GM18867 (cell line): ENCODE data around the gene HNRNPUL2.
A peak's percentile ranks its signal among the peaks of the same experiment; 100 is the strongest.
"Not testable (repeated sequence)": the region's sequence is repeated elsewhere in the genome, so short reads cannot be mapped to it uniquely, and the experiment has no call there.

Source experiments
- ATAC-seq: cut with Tn5 transposase; IDR thresholded peaks from one replicate; pipeline ENCODE4 v1.9.1; 2021; ENCODE audit warnings: mild to moderate bottlenecking, moderate library complexity; ENCODE audit not compliant: unreplicated experiment

Gene HNRNPUL2

DNA sequence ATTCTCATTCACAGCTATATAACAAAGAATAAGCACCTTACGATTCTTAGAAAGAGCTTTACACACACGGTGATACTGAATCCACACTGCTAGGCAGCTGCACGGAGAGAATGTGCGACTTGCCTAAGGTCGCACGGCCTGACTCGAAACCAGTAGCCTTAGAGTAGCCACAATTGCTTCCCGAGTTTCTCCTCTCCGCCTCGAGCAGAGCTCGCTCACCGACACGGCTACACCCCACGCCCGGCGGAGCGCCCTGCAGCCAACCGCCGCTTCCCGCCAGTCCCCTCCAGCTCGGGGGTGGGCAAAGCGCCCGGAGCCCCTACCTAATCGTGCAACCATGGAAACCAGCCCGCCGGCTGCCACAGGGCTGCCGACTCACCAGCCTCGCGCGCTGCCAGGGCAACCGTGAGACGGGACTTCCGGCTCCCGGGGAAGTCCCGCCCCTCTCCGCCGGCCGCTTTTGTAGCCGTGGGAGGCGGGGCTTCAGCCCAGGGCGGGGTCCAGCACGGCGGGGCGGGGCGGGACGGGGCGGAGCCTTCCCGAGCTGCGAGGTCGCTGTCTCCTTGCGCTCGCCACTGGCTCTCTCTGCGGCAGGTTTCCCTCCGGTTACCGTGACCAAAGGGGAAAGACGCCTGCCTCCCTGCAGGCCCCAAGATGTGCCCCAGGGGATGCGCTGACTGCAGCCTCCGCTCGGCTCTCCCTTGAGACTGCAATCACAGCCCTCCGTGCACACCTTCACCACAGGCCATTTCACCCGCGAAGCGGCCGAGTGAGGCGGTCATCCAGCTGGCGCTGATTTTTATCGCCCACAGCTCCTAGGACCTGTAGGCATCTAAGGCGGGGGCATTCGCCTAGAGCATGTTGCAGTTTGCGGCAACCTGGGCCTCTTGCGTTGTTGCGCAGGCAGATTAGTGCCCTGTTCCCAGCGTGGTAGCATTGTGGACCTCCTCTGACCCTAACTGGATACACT, 21.1 kb downstream of the HNRNPUL2 start:
- peak; percentile 61 for ATAC-seq

DNA sequence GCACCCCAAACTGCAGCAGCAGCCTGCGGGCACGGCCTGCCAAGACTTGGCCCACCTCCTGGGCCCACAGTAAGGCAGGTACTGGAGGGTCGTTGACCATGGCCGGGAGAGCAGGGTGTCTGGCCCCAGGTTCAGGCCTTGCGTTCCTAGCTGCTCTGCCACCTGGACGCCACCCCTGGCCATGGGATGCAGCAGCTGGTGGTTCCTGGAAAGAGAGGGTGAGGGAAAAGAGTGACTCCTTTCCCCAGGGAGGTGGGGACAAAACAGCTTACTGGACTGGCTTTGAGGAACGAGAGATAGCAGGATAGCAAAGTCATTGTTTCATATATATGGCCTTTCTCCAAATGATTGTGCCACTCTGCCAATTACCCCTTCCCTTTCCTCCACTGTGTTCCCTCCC, 21.8 kb downstream of the HNRNPUL2 start:
- no peak for ATAC-seq

GRCh38 chr11:62703921-62704320, 23.3 kb downstream of the HNRNPUL2 start:
- not testable (repeated sequence) for ATAC-seq

- ATAC-seq: no peak
Observed at GRCh38 chr11:62702246-62702645, 25.0 kb downstream of the HNRNPUL2 start.

GRCh38 chr11:62694455-62695167, 32.6 kb downstream of the HNRNPUL2 start:
- no peak for ATAC-seq

DNA sequence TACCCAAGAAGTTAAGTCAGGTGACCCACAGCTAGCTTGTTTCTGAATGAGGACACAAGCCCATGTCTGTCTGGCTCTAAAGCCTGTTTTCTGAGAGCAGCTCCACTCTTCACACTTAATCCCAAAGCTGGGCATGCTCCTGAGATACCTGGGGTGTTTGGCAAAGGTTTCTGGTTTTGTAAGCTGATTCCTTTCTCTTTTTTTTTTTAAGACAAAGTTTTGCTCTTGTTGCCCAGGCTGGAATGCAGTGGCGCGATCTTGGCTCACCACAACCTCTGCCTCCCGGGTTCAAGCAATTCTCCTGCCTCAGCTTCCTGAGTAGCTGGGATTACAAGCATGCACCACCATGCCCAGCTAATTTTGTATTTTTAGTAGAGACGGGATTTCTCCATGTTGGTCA, 33.6 kb downstream of the HNRNPUL2 start:
- not testable (repeated sequence) for ATAC-seq

GRCh38 chr11:62689421-62690183, 37.7 kb downstream of the HNRNPUL2 start, which contains the start of gene LRRN4CL:
Gene LRRN4CL, minus strand, starts transcription at chr11:62689530. Its CDS starts 1,022 bp downstream, at chr11:62688508.
- no peak for ATAC-seq

DNA sequence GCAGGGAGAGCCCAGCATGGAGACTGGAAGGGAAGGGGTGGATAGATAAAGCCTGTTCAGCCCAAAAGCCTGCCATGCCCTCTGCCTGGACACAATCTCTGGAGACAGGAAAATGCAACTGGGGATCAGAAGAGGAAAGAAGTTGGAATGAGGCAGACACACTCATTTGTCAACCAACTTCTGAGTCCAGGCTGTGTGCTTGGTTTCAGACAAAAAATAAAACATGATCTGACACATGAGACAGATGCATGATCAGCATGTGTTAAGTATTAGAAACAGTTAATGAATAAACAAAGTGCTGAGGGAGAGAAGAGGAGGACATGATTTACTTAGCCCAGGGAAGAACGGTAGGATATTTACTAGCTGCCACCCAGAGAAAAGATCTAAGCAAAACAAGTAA, 38.8 kb downstream of the HNRNPUL2 start:
- ATAC-seq: no peak

DNA sequence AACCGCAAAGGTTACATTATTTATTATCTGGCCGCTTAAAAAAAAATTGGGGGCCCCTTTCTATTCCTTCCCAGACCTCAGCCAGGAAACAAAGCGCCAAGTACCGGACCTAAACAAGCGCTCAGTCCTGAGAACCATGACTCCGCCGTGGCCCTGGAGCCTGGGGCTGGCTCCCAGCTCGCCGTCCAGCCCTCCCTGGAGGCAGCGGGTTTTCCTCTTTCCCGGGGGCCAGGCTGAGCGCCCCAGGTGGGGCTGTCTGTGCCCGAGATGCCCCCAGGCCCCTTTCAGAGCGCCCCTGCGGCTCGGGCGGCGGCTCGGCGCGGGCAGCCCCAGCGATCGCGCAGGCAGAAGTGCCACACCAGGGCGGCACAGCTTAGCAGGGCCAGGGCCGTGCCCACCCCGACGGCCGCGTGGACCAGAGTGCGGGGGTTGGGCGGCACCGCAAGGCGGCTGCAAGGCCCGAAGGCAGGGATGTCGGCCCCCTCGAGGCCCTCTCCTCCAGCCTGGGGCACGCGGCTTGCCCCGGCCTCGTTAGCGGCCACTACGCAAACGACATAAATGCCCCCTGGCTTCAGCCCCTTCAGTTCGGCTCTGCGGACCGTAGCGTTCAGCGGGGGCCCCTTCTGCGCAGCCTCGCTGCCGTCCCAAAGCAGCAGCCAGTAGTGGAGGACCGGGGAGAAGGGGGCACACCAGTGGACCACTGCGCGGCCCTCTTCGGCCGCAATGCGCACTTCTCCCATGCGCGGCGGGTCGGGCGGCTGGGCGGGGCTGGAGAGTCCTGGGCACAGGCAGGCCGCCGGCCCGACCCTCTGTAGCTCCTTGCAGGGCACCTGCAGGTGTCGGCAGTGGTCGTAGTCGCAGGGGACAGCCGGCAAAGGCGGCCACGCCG, 39.5 kb downstream of the HNRNPUL2 start:
- ATAC-seq: no peak

GRCh38 chr11:62682518-62682917, 44.7 kb downstream of the HNRNPUL2 start:
- ATAC-seq: no peak

GRCh38 chr11:62680825-62681240, 46.4 kb downstream of the HNRNPUL2 start:
- peak; percentile 66 for ATAC-seq

DNA sequence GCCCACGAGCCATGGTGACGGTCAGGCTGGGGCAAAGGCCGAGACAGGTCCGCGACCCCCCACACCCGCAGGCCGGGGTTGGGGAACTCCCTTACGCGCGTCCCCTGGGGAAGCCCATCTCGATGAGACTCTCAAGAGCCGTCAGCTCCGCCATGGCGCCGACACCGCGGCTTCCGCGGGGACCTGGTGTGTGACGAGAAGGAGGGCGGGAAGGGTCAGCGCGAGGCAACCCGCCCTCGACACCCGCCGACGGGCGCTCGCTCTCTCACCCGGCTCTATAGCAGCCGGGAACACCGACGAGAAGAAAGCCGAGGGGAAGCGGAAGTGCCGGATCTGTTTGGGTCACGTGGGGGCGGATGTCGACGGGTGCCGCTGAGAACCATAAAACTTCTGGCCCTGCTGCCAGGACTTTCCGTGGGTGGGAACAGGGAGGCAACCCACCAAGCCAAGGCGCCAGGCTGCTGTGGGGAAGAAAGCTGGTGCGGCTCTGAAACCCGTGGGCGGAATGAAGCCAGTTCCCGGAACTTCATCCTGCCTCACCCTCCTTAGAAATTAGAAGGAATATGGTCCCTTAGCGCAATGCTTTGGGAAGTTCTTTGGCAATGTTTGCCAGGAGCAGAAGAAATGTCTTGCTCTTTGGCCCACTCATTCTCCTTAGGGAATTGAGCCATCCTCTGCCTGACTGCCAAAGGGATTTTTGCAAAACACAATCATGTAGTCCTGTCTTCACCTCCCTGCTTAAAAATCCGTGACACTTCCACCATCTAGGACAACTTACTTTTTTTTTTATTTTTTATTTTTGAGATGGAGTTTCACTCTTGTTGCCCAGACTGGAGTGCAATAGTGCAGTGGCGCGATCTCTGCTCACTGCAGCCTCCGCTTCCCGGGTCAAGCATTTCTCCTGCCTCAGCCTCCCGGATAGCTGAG, 48.2 kb downstream of the HNRNPUL2 start, which contains the start of gene UBXN1:
UBXN1 (minus strand) TSS at position 304 of the 927 bp plus-strand sequence; CDS start at position 154, 150 bp downstream.
- ATAC-seq: peak; percentile 65

DNA sequence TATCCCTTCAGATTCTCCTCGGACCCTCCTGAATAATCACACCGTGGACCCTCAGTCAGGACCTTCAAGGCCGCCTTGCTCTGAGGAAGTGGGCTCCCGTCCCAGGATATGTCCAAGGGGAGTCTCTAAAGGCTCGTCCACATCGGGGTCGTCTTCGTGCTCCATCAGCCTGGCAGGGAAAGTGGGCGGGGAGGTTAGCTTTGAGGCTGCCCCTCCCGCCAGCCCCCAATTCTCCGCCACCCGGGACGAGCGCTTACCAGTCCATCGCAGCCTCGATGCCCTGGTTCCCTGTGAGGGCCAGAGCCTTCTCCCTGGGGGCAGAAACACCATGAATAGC, 48.9 kb downstream of the HNRNPUL2 start:
- ATAC-seq: no peak

DNA sequence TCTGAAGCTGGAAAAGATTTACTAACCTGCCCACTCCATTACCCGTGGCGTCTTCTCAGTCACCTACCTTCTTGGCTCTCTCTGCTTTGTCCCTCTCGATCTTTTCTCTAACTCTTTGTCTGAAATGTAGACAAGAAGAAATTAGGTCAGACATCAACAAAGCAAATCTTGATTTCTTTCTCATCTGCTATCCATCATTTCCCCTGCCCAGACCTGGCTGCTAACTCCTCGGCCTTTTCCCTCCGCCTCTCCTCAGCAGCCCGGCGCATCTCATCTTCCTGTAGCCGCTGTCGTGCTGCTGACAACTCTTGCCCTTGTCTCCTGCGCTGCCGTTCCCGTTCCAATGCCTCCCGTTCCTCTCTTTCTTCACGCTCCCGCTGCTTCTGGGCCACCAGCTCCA, 49.5 kb downstream of the HNRNPUL2 start:
- no peak for ATAC-seq

- no peak for ATAC-seq
Observed at GRCh38 chr11:62677156-62677555, 50.1 kb downstream of the HNRNPUL2 start.

DNA sequence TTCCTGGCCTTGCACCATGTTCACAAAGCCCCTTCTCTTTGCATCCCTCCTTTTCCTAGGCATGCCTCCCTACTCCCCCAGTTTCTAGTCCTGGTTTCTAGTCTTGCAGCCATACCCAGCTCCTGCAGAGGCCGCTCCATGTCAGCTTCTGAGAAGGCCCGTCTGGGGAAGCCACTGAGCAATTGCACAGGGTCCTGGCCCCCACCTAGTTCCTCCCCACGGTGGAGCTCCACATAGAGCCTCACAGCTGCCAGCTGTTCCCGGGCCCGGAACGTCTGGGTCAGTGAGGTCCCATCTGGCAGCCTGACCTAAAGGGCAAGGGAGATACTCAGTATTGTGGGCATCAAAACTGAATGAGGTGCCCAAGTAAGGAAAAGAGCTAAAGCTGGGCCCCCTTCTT, 50.6 kb downstream of the HNRNPUL2 start:
- no peak for ATAC-seq

DNA sequence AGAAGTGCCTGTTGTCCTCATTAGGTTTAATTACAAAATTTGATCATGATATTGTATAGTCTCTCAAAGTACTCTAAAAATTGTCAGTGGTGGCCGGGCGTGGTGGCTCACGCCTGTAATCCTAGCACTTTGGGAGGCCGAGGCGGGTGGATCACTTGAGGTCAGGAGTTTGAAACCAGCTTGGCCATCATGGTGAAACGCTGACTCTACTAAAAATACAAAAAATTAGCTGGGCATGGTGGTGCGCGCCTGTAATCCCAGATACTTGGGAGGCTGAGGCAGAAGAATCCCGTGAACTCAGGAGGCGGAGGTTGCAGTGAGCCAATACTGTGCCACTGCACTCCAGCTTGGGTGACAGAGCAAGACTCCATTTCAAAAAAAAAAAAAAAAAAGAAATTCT, 51.8 kb downstream of the HNRNPUL2 start:
- ATAC-seq: not testable (repeated sequence)

DNA sequence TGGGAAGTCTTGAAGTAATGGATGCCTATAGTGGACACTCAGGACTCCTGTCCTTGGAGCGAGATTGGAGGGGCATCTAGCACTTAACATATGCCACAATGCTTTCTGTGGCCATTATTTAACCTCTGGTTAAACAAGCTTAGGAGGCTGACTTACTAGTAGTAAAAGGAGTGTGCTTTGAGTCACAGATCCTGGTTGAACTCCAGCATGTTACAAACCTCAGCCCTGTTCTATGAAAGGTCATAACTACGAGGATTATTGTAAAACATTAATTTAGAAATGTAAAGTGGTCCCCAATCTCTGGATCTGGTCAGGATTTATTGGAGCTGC, 54.1 kb downstream of the HNRNPUL2 start:
- no peak for ATAC-seq
